Renal cortical epithelial cell (primary cell): ENCODE results near the gene ADAMTS17. TPM values are rescaled to one million over a fixed set of nuclear protein-coding genes. Genes with fewer than 3 reads are reported as not detected.

Source experiments
- DNase-seq: peaks from one replicate; pipeline ENCODE4 v3.0.0-alpha.2; 2011; ENCODE audit warnings: low read depth
- total RNA-seq: library from RNA; depleted of rRNA; stranded (reverse); fragments of >200 nt; gene quantifications from 2 replicates; pipeline ENCODE4 v1.2.3, GENCODE V29; 2014

The ADAMTS17 gene
- total RNA-seq, 1 donor from 2014 or later = 1.5 TPM

DNA sequence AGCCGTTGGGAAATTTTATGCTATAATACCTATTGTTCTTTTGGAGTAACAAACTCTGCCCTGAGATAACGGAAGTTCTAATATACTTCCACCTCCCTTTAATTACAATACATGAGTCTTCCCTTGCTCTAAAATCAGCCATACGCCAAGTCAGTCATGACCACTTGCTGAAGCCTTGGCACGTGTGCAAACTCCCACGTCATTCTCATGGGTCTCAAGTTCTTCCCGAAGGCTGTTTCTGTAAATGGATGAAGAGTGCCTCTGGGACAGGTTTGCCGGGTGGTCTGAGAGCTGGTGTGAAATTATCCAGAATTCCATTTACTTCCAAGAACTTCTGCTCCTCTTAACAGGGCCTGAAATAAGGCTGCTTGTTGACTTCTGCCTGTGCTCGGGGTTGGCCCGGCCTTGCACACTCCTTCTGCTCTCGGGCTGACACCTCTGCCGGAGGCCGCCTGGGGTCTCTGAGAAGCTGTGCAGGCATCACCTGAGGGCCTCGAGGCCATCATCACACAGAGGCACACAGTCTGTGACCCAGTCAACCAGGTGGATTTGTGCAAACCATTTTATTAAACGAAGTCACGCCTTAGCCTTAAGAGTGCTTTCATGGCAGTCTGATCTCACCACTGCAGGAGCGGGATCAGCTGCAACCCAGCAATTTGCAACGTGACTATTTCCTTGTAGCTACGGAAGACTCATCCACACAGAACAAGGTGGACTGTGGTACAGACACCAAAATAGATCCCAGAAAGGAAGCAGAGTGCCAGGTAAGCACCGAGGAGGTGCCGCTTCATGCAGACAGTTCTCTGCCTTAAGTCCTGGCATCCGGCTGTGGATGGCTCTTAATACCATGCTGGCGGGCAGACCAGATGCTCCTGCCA is 120.1 kb downstream of the ADAMTS17 start:
- DNase-seq = no peak

- peak; percentile 11 for DNase-seq
Observed at GRCh38 chr15:100220058-100220768, 121.6 kb downstream of the ADAMTS17 start.

GRCh38 chr15:100218434-100218833 is 123.3 kb downstream of the ADAMTS17 start:
- DNase-seq = no peak

GRCh38 chr15:100216182-100216581 is 125.6 kb downstream of the ADAMTS17 start:
- peak; percentile 15 for DNase-seq

DNA sequence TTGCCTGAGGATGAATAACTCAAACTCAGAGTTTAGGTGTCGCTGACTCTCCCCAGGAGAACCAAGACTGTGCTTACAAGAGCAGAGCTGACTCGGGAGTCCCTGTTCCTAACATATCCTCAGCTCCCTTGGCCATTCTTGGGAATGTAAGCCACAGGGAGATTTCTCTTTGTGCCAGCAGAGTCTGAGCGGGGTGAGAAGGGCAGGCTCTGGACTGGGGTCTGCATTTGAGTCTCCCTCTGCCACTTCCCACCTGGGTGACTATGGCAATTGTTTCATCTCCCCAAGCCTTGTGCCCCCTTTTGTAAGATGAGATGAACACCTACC is 126.0 kb downstream of the ADAMTS17 start:
- DNase-seq = no peak

GRCh38 chr15:100215031-100215842 is 126.5 kb downstream of the ADAMTS17 start:
- no peak for DNase-seq

DNA sequence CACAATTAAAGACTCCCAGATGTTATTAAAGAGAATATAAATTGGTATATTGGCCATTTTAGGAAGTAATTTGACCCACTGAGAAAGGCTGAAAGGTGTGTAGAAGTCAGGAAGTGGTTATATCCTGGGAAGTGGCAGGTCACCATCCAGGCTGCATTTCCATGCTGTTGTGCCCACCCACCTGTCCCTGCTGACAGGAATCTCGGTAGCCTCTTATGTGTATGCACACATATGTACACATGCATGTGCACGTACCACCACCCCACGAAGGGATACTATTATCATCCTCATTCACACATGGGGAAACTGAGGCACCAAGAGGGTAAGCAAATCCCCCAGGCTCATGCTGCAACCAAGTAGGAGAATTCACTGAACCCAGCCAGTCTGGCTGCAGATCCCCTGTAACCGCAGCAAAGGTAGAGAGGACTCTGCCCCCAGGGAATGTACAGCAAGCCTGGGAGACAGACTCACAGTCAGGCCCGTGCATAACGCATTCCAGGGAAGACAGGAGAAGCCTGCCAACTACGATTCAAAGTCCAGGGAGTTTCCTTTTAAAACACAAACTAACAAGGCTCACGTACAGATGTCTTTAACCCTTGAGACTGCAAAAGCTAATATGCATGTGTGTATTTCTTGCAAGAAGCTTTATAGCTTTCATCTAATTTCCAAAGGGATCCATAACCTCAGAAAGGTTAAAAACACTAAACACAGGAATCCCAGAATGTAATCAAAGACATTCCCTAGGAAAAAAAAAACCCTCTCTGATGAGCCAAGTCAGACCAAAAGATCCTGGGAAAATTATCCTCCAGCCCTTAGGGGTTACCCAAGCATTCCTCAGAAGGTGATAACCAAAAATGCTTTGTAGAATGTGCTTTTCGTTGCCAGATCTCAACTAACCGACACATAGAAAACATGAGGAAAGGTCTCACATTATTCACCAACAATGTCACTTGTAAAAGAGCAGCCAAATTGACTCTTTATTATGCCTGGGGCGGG is 129.6 kb downstream of the ADAMTS17 start:
- DNase-seq = peak; percentile 42

DNA sequence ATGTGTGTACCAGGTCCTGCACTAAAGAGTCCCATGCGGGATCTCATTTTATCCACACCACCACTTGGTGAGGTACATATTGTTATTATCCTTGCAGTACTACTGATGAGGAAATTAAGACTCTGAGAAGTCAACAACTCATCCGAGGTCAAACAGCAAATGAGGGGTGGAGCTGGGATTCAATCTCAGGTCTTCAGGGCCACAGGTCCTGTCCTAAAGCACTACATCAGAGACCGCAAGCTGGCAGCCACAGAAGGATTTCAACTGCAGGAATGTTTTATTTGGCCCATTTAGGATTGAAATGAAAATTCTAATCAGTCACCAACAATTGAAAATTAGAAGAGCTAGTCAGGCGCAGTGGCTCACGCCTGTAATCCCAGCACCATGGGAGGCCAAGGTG is 131.4 kb downstream of the ADAMTS17 start:
- DNase-seq = no peak

DNA sequence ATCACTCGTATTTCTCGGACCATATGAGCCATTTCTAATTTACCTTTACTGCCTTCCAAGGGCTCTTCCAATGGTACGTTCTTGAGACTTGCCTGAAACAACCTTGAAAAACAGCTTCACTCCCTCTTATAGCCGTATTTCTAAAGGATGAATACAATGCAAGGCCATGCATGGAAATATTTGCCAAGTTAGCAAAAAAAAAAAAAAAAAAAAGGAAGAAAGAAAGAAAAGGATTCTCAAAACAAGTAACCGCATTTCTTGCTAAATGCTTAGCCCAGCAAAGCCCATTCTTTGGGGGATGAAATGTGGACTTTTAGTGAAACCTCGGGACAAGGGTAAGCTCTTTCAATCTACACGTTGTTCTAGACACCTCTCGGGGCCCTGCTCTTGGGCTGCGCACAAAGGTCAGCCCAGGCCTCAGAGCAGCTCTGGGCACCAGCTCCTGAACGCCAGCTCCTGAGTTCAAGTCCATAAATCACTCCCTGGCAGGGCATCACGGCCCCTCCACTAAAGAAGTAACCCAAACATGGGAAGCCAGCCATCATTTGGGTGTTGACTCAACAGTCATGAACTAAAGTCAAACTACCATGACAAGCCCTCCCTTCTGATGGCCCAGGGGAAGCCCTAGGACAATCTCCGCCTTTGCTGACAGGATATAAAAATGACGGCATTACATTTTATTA is 132.7 kb downstream of the ADAMTS17 start:
- no peak for DNase-seq

GRCh38 chr15:100207053-100207452 is 134.7 kb downstream of the ADAMTS17 start:
- DNase-seq = no peak

DNA sequence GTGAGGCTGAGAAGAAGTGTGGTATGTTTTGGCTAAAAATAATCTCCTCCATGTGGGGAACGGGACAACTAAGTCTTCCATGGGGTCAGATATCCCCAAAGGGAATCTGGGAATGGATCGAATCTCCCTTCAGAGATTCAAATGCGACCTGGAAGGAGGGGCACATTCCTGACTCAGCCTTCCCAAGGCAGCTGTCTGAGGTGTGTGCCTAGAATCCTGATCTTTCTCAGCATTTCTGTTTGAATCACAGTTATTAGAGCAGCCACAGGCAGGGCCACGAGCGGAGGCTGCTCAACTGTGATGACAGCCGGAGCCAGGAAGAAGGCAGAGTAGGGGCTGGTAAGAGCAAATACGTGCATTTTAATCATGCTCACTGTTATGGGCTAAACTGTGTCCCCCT is 135.1 kb downstream of the ADAMTS17 start:
- no peak for DNase-seq

- DNase-seq = no peak
Observed at GRCh38 chr15:100205549-100206295, 136.1 kb downstream of the ADAMTS17 start.

DNA sequence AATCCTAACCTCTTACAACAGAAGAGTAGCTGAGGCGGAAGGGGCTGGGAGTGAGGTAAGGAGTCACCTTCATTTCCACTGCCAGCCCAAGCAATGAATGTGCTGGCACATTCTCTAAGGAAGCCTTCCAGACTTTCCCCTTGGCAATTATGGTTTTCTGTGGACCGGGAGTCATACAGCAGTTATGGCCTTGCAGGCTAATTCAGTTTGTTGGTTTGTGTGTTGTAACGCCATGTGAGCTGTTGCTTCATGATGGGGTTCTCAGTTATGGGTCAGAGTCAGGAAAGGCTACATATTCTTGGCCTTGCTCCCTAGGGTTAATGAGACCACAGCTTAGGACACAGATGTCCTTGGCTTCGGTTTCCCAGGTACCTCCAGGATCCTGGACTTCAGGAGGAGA is 137.0 kb downstream of the ADAMTS17 start:
- no peak for DNase-seq

DNA sequence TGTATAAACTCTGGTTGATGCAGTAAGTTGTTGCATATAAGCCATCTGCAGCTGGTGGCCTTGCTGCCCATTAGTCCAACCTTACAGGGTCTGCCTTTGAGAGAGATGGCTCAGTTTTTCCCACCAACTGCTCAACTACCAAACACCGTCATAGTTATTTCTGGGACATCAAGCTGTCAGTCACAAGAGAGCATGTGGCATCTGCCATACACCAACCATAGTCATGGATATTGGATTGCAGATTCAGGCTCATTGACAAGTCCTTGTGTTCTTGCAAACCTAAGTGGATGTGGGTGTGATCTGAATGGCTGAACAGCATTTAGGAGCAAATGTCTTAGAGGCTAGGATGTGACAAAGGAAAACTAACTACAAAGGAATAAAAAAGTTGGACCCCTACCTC is 137.6 kb downstream of the ADAMTS17 start:
- no peak for DNase-seq

- peak; percentile 41 for DNase-seq
Observed at GRCh38 chr15:100202309-100202960, 139.3 kb downstream of the ADAMTS17 start.

DNA sequence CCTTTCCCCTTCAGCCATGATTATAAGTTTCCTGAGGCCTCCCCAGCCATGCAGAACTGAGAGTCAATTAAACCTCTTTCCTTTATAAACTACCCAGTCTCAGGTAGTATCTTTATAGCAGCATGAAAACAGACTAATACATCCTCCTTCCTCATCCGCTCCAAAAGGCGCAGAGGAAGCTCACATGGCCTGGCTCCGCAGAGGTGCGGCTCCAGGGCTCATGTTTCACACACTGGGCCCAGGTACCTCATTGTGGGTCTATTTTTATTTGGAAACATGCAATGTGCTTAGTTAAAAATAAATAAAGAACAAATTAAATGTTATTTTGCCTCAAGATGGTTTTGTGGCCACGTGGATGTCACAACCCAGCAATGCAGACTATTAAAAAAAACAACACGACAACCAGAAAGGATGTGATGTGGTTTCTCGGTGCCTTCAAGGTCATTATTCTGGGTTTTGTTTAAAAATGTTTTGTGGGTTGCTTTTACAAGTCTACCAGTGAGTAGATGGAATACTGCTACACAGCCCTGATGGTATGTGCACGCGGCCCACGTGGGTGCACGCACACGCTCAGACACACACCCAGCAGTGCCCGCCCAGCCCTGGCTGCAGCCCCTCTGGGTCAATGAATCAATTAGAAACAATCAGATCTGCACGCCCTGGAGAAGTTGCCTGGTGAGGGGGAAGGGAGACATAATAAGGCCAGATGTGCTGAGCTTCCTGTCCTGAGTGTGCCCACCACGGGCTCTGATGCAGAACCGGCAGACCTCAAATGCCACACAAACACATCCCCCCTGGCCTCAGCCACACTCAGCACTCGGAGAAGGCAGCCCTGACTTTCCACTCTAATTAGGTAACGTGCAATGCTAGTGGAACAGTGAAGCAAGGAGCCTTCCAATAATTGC is 140.1 kb downstream of the ADAMTS17 start:
- DNase-seq = peak; percentile 40

- no peak for DNase-seq
Observed at GRCh38 chr15:100200287-100200880, 141.4 kb downstream of the ADAMTS17 start.
